ENCODE measurements around the gene TOM1L2.
"Not testable (repeated sequence)": the region's sequence is repeated elsewhere in the genome, so short reads cannot be mapped to it uniquely, and the experiment has no call there.

The TOM1L2 gene

DNA sequence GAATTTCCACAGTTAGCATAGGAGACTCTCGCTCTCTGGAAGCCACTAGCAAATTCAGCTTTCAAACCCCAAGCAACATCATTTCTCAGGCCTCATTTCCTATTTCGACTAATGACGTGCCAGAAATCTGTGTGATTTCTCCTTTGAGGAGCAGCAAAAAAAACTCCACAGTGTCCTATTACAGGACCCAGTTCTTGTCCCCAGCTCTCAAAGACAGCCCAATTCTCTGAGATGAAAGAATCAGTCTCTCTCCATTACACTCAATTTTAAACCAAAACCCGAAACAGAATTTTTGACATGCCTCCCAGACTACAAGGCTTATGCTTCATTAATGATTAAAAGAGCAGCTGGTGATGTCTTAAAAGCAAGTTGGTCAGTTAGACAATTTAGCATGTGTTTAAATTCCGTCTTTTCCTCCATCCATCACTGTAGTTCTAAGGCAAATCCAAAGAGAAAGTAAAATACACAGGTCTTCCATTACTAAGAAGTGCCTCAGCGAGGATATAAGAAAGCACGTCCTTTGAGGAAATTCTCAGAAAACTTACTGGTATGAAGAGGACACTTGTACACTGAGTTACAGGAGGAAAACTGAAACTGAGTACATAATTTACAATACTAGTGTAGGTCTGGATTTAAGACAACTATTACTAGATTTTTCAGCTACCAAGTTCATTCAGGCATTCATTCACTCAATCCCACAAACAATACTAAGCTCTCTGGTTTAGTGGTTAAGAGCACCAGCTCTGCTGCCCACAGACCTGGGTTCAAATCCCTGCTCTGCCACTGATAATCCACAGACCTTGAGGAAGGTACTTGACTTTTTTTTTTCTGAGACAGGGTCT is 12.5 kb downstream of the TOM1L2 start:
- H3K27me3 ChIP-seq (ENCODE audit: control insufficient read depth, insufficient read depth, low read length) = no peaks in the 10 kb centered on the region
- H3K4me3 ChIP-seq (ENCODE audit: low read length) = no peak overlapping the region
- DNase-seq (ENCODE audit: low read depth, low spot score) = no peak
- no peaks in the 10 kb centered on the region; the same call in 1 of the 2 replicates for H3K36me3 ChIP-seq (ENCODE audit: control insufficient read depth, insufficient read depth, low read length)
- H3K4me1 ChIP-seq (ENCODE audit: control insufficient read depth, insufficient read depth, low read length) = no peaks in the 10 kb centered on the region
- no CpG with 5 or more reads among the region's 7 CpGs for WGBS (ENCODE audit: insufficient coverage, insufficient read length)
- H3K9me3 ChIP-seq (ENCODE audit: control insufficient read depth, insufficient read depth, low read length) = no peaks in the 10 kb centered on the region
- H3K27ac ChIP-seq (ENCODE audit: low read length) = no peak overlapping the region

DNA sequence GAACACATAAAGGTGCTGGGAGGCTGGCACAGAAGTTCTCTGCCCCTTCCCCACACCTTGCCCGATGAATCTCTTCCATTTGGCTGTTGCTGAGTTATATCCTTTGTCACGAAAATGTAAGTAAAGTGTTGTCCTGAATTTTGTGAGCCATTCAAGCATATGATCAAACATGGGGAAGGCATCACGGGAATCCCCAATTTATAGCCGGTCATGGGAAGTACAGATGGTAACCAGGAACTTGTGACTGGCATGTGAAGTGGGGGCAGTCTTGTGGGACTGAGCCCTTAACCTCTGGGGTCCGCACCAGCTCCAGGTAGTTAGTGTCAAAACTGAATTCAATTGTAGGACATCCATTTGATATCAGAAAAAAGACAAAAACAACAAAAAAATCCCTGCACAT is 13.2 kb downstream of the TOM1L2 start:
- WGBS (ENCODE audit: insufficient coverage, insufficient read length) = no CpG with 5 or more reads among the region's 5 CpGs
- Histone ChIP-seq H3K9me3 (ENCODE audit: control insufficient read depth, insufficient read depth, low read length) (no peaks in the 10 kb centered on the region), H3K36me3 (ENCODE audit: control insufficient read depth, insufficient read depth, low read length) (no peaks in the 10 kb centered on the region; the same call in 1 of the 2 replicates), H3K27ac (ENCODE audit: low read length) (no peak overlapping the region), H3K4me3 (ENCODE audit: low read length) (no peak overlapping the region), H3K4me1 (ENCODE audit: control insufficient read depth, insufficient read depth, low read length) (no peaks in the 10 kb centered on the region), H3K27me3 (ENCODE audit: control insufficient read depth, insufficient read depth, low read length) (no peaks in the 10 kb centered on the region)
- DNase-seq (ENCODE audit: low read depth, low spot score) = no peak

DNA sequence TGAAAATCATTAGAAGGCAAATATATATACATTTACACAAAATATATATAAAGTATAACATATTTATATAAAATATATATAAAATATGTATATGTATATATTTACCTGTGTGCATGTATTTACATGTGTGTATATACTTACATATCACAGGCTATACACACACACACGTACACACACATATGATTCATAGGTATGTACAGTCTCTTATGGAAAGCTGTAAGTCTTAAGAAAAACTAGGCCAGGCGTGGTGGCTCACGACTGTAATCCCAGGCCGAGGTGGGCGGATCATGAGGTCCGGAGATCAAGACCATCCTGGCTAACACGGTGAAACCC is 14.7 kb downstream of the TOM1L2 start:
- H3K9me3 ChIP-seq (ENCODE audit: control insufficient read depth, insufficient read depth, low read length) = no peaks in the 10 kb centered on the region
- H3K27ac ChIP-seq (ENCODE audit: low read length) = no peak overlapping the region
- WGBS (ENCODE audit: insufficient coverage, insufficient read length) = no CpG with 5 or more reads among the region's 7 CpGs
- no peak for DNase-seq (ENCODE audit: low read depth, low spot score)
- no peak overlapping the region for H3K4me3 ChIP-seq (ENCODE audit: low read length)
- H3K27me3 ChIP-seq (ENCODE audit: control insufficient read depth, insufficient read depth, low read length) = no peaks in the 10 kb centered on the region
- no peaks in the 10 kb centered on the region; the same call in 1 of the 2 replicates for H3K36me3 ChIP-seq (ENCODE audit: control insufficient read depth, insufficient read depth, low read length)
- H3K4me1 ChIP-seq (ENCODE audit: control insufficient read depth, insufficient read depth, low read length) = no peaks in the 10 kb centered on the region

- DNase-seq (ENCODE audit: low read depth, low spot score); H3K9me3 ChIP-seq (ENCODE audit: control insufficient read depth, insufficient read depth, low read length); H3K27me3 ChIP-seq (ENCODE audit: control insufficient read depth, insufficient read depth, low read length); H3K27ac ChIP-seq (ENCODE audit: low read length); H3K4me3 ChIP-seq (ENCODE audit: low read length); H3K36me3 ChIP-seq (ENCODE audit: control insufficient read depth, insufficient read depth, low read length); H3K4me1 ChIP-seq (ENCODE audit: control insufficient read depth, insufficient read depth, low read length): not testable (repeated sequence)
- no CpG with 5 or more reads among the region's 12 CpGs for WGBS (ENCODE audit: insufficient coverage, insufficient read length)
These were observed 16.3 kb downstream of the TOM1L2 start for GRCh38 chr17:17955790-17956341.

GRCh38 chr17:17954079-17954478 is 18.1 kb downstream of the TOM1L2 start:
- Histone ChIP-seq H3K27ac (ENCODE audit: low read length) (no peak overlapping the region), H3K36me3 (ENCODE audit: control insufficient read depth, insufficient read depth, low read length) (no peaks in the 10 kb centered on the region; the same call in 1 of the 2 replicates), H3K4me3 (ENCODE audit: low read length) (no peak overlapping the region), H3K27me3 (ENCODE audit: control insufficient read depth, insufficient read depth, low read length) (no peaks in the 10 kb centered on the region), H3K9me3 (ENCODE audit: control insufficient read depth, insufficient read depth, low read length) (no peaks in the 10 kb centered on the region), H3K4me1 (ENCODE audit: control insufficient read depth, insufficient read depth, low read length) (peaks cover 3% of the 10 kb centered on the region)
- no peak for DNase-seq (ENCODE audit: low read depth, low spot score)
- WGBS (ENCODE audit: insufficient coverage, insufficient read length) = no CpG with 5 or more reads among the region's 3 CpGs

DNA sequence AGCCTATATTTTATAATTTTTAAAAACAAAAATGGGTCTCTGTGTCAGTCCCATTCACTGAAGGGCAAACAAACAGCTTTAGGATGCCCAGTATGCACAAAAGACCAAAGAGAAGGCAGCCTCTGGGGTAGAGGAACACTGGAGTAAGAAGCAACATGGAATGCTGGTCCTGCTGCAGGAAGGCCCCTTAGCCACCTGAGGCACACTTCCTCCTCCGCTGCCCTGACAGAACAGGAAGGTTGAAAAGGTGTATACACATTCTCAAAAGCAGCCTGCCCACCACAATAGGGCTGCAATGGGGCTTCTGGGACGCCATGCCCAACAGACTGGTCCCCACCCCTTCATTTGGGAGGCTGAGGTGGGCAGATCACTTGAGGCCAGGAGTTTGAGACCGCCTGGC is 19.5 kb downstream of the TOM1L2 start:
- WGBS (ENCODE audit: insufficient coverage, insufficient read length) = no CpG with 5 or more reads among the region's 3 CpGs
- no peaks in the 10 kb centered on the region for H3K9me3 ChIP-seq (ENCODE audit: control insufficient read depth, insufficient read depth, low read length)
- H3K4me3 ChIP-seq (ENCODE audit: low read length) = no peak overlapping the region
- peaks cover 3% of the 10 kb centered on the region for H3K4me1 ChIP-seq (ENCODE audit: control insufficient read depth, insufficient read depth, low read length)
- no peaks in the 10 kb centered on the region; the same call in 1 of the 2 replicates for H3K36me3 ChIP-seq (ENCODE audit: control insufficient read depth, insufficient read depth, low read length)
- H3K27ac ChIP-seq (ENCODE audit: low read length) = no peak overlapping the region
- no peaks in the 10 kb centered on the region for H3K27me3 ChIP-seq (ENCODE audit: control insufficient read depth, insufficient read depth, low read length)
- no peak for DNase-seq (ENCODE audit: low read depth, low spot score)

DNA sequence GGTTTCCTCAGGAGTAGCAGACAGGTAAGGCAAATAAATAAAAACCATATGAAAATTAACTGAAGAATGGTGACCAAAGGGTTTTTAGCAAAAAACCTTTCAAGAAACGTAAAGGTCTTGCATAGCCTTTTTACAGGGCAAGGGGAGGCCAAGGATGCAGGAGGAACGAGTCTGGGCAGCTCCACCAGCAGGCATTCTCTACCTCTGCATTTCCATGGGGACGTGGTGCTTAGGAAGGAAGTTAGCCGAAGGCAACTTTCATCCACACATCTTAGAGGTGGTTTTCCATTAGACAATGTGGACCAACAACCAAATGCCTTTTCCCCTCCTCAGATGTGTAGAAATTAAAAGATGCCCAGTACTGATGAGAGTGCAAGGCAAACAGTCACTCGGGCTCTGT is 20.7 kb downstream of the TOM1L2 start:
- no peak overlapping the region for H3K4me3 ChIP-seq (ENCODE audit: low read length)
- H3K9me3 ChIP-seq (ENCODE audit: control insufficient read depth, insufficient read depth, low read length) = no peaks in the 10 kb centered on the region
- no peaks in the 10 kb centered on the region for H3K27me3 ChIP-seq (ENCODE audit: control insufficient read depth, insufficient read depth, low read length)
- H3K36me3 ChIP-seq (ENCODE audit: control insufficient read depth, insufficient read depth, low read length) = no peaks in the 10 kb centered on the region; the same call in 1 of the 2 replicates
- DNase-seq (ENCODE audit: low read depth, low spot score) = no peak
- no peak overlapping the region for H3K27ac ChIP-seq (ENCODE audit: low read length)
- peaks cover 3% of the 10 kb centered on the region for H3K4me1 ChIP-seq (ENCODE audit: control insufficient read depth, insufficient read depth, low read length)
- no CpG with 5 or more reads among the region's 5 CpGs for WGBS (ENCODE audit: insufficient coverage, insufficient read length)

GRCh38 chr17:17950806-17951205 is 21.4 kb downstream of the TOM1L2 start:
- WGBS (ENCODE audit: insufficient coverage, insufficient read length) = no CpG with 5 or more reads among the region's 1 CpG
- no peaks in the 10 kb centered on the region for H3K27me3 ChIP-seq (ENCODE audit: control insufficient read depth, insufficient read depth, low read length)
- peaks cover 3% of the 10 kb centered on the region for H3K4me1 ChIP-seq (ENCODE audit: control insufficient read depth, insufficient read depth, low read length)
- DNase-seq (ENCODE audit: low read depth, low spot score) = no peak
- no peaks in the 10 kb centered on the region for H3K9me3 ChIP-seq (ENCODE audit: control insufficient read depth, insufficient read depth, low read length)
- no peak overlapping the region for H3K27ac ChIP-seq (ENCODE audit: low read length)
- H3K4me3 ChIP-seq (ENCODE audit: low read length) = no peak overlapping the region
- no peaks in the 10 kb centered on the region for H3K36me3 ChIP-seq (ENCODE audit: control insufficient read depth, insufficient read depth, low read length)

DNA sequence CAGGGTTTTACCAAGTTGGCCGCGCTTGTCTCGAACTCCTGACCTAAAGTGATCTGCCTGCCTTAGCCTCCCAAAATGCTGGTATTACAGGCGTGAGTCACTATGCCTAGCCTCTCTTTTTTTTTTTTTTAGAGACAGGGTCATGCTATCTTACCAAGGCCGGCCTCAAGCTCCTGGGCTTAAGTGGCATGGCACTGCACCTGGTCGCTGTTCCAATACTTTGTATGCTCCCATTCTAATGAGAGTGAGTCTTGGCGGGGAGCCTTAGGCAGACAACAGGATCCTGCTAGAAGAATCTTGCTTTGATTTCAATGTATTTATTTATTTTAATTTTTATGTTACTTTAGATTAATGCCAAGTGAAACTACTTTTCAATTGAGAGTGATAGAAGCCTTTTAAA is 21.9 kb downstream of the TOM1L2 start:
- Histone ChIP-seq H3K4me1 (ENCODE audit: control insufficient read depth, insufficient read depth, low read length) (peaks cover 3% of the 10 kb centered on the region), H3K4me3 (ENCODE audit: low read length) (no peak overlapping the region), H3K9me3 (ENCODE audit: control insufficient read depth, insufficient read depth, low read length) (no peaks in the 10 kb centered on the region), H3K27me3 (ENCODE audit: control insufficient read depth, insufficient read depth, low read length) (no peaks in the 10 kb centered on the region), H3K27ac (ENCODE audit: low read length) (no peak overlapping the region), H3K36me3 (ENCODE audit: control insufficient read depth, insufficient read depth, low read length) (no peaks in the 10 kb centered on the region)
- DNase-seq (ENCODE audit: low read depth, low spot score) = no peak
- WGBS (ENCODE audit: insufficient coverage, insufficient read length) = no CpG with 5 or more reads among the region's 7 CpGs

- no peaks in the 10 kb centered on the region for H3K9me3 ChIP-seq (ENCODE audit: control insufficient read depth, insufficient read depth, low read length)
- H3K36me3 ChIP-seq (ENCODE audit: control insufficient read depth, insufficient read depth, low read length) = no peaks in the 10 kb centered on the region
- DNase-seq (ENCODE audit: low read depth, low spot score) = no peak
- no peaks in the 10 kb centered on the region for H3K27me3 ChIP-seq (ENCODE audit: control insufficient read depth, insufficient read depth, low read length)
- no peak overlapping the region for H3K4me3 ChIP-seq (ENCODE audit: low read length)
- no CpG with 5 or more reads among the region's 1 CpG for WGBS (ENCODE audit: insufficient coverage, insufficient read length)
- no peak overlapping the region for H3K27ac ChIP-seq (ENCODE audit: low read length)
- H3K4me1 ChIP-seq (ENCODE audit: control insufficient read depth, insufficient read depth, low read length) = peaks cover 5% of the 10 kb centered on the region
These were observed 24.2 kb downstream of the TOM1L2 start for GRCh38 chr17:17947966-17948365.

- no peak overlapping the region for H3K4me3 ChIP-seq (ENCODE audit: low read length)
- no peak for DNase-seq (ENCODE audit: low read depth, low spot score)
These were observed 24.9 kb downstream of the TOM1L2 start for GRCh38 chr17:17947309-17947708.

More at GRCh38 chr17:17947309-17947708, 24.9 kb downstream of the TOM1L2 start:
- WGBS (ENCODE audit: insufficient coverage, insufficient read length) = no CpG with 5 or more reads among the region's 5 CpGs
- Histone ChIP-seq H3K4me1 (ENCODE audit: control insufficient read depth, insufficient read depth, low read length) (peaks cover 5% of the 10 kb centered on the region), H3K36me3 (ENCODE audit: control insufficient read depth, insufficient read depth, low read length) (no peaks in the 10 kb centered on the region), H3K9me3 (ENCODE audit: control insufficient read depth, insufficient read depth, low read length) (no peaks in the 10 kb centered on the region), H3K27me3 (ENCODE audit: control insufficient read depth, insufficient read depth, low read length) (no peaks in the 10 kb centered on the region), H3K27ac (ENCODE audit: low read length) (no peak overlapping the region)
